ENCODE measurements around the gene CDKAL1.

The CDKAL1 gene

GRCh38 chr6:21158873-21159272 is 624.6 kb downstream of the CDKAL1 start:
- Histone ChIP-seq H2AK5ac (ENCODE audit: low read depth, low read length) (no peak overlapping the region), H3K23ac (ENCODE audit: low read depth, low read length, poor library complexity) (no peak overlapping the region), H3K4ac (ENCODE audit: low read length) (no peak overlapping the region), H2AFZ (ENCODE audit: low read length) (no peak overlapping the region), H3K79me1 (ENCODE audit: low read depth, low read length) (no peaks in the 10 kb centered on the region), H3K14ac (ENCODE audit: low read length) (no peak overlapping the region), H2BK120ac (ENCODE audit: low read depth, low read length) (no peak overlapping the region), H3K27ac (replicated peaks; ENCODE audit: low read length) (no peak overlapping the region), H3K27me3 (ENCODE audit: control insufficient read depth in 3 of 3, insufficient read depth in 3 of 3, low read depth in 1 of 3, low read length in 3 of 3) (no peaks in the 10 kb centered on the region), H3K4me2 (ENCODE audit: insufficient read depth, low read length, poor library complexity, severe bottlenecking) (no peak overlapping the region), H4K91ac (ENCODE audit: low read depth, low read length, poor library complexity) (no peak overlapping the region), H3K36me3 (replicated peaks in 1 of 2; ENCODE audit: control insufficient read depth in 2 of 2, insufficient read depth in 2 of 2, low read length in 2 of 2) (no peaks in the 10 kb centered on the region), H2BK5ac (ENCODE audit: low read length) (no peak overlapping the region), H3K9ac (ENCODE audit: low read depth, low read length, poor library complexity) (no peak overlapping the region), H2BK15ac (ENCODE audit: low read length) (no peak overlapping the region), H4K8ac (ENCODE audit: low read depth, low read length) (no peak overlapping the region), H2BK12ac (ENCODE audit: low read length) (no peak overlapping the region), H3K9me3 (replicated peaks in 1 of 2; ENCODE audit: control insufficient read depth in 2 of 2, insufficient read depth in 1 of 2, low read depth in 1 of 2, low read length in 2 of 2) (no peaks in the 10 kb centered on the region), H3K18ac (ENCODE audit: low read length) (no peak overlapping the region), H3K4me3 (ENCODE audit: low read length in 2 of 2) (no peak overlapping the region), H3K4me1 (ENCODE audit: control insufficient read depth in 2 of 2, insufficient read depth in 1 of 2, low read depth in 1 of 2, low read length in 2 of 2) (no peaks in the 10 kb centered on the region)
- WGBS, 2 donors (ENCODE audit: extremely low coverage in 2 of 2, insufficient read length in 2 of 2, insufficient replicate concordance in 1 of 2): no CpG with 5 or more reads among the region's 1 CpG
- DNase-seq (ENCODE audit: low spot score): no peak

- Histone ChIP-seq H2BK12ac (ENCODE audit: low read length) (no peak overlapping the region), H3K4me3 (ENCODE audit: low read length in 2 of 2) (no peak overlapping the region), H3K4ac (ENCODE audit: low read length) (no peak overlapping the region), H3K27ac (replicated peaks; ENCODE audit: low read length) (no peak overlapping the region), H3K4me2 (ENCODE audit: insufficient read depth, low read length, poor library complexity, severe bottlenecking) (no peak overlapping the region), H3K4me1 (ENCODE audit: control insufficient read depth in 2 of 2, insufficient read depth in 1 of 2, low read depth in 1 of 2, low read length in 2 of 2) (no peaks in the 10 kb centered on the region), H3K9me3 (replicated peaks in 1 of 2; ENCODE audit: control insufficient read depth in 2 of 2, insufficient read depth in 1 of 2, low read depth in 1 of 2, low read length in 2 of 2) (no peaks in the 10 kb centered on the region), H3K9ac (ENCODE audit: low read depth, low read length, poor library complexity) (no peak overlapping the region), H2BK15ac (ENCODE audit: low read length) (no peak overlapping the region), H3K14ac (ENCODE audit: low read length) (no peak overlapping the region), H2AFZ (ENCODE audit: low read length) (no peak overlapping the region), H2AK5ac (ENCODE audit: low read depth, low read length) (no peak overlapping the region), H3K23ac (ENCODE audit: low read depth, low read length, poor library complexity) (no peak overlapping the region), H3K18ac (ENCODE audit: low read length) (no peak overlapping the region), H4K8ac (ENCODE audit: low read depth, low read length) (no peak overlapping the region), H2BK5ac (ENCODE audit: low read length) (no peak overlapping the region), H3K36me3 (replicated peaks in 1 of 2; ENCODE audit: control insufficient read depth in 2 of 2, insufficient read depth in 2 of 2, low read length in 2 of 2) (no peaks in the 10 kb centered on the region), H3K27me3 (ENCODE audit: control insufficient read depth in 3 of 3, insufficient read depth in 3 of 3, low read depth in 1 of 3, low read length in 3 of 3) (no peaks in the 10 kb centered on the region), H4K91ac (ENCODE audit: low read depth, low read length, poor library complexity) (no peak overlapping the region), H3K79me1 (ENCODE audit: low read depth, low read length) (no peaks in the 10 kb centered on the region), H2BK120ac (ENCODE audit: low read depth, low read length) (no peak overlapping the region)
- no peak for DNase-seq (ENCODE audit: low spot score)
- no CpG with 5 or more reads among the region's 3 CpGs for WGBS, 2 donors (ENCODE audit: extremely low coverage in 2 of 2, insufficient read length in 2 of 2, insufficient replicate concordance in 1 of 2)
Observed at GRCh38 chr6:21159465-21159864, 625.2 kb downstream of the CDKAL1 start.

GRCh38 chr6:21161707-21162106 is 627.5 kb downstream of the CDKAL1 start:
- no CpG with 5 or more reads among the region's 4 CpGs for WGBS, 2 donors (ENCODE audit: extremely low coverage in 2 of 2, insufficient read length in 2 of 2, insufficient replicate concordance in 1 of 2)

GRCh38 chr6:21163110-21163837 is 629.0 kb downstream of the CDKAL1 start:
- no peak overlapping the region for H3K27ac ChIP-seq (replicated peaks; ENCODE audit: low read length)
- H2BK5ac ChIP-seq (ENCODE audit: low read length): no peak overlapping the region
- H3K4me1 ChIP-seq (ENCODE audit: control insufficient read depth in 2 of 2, insufficient read depth in 1 of 2, low read depth in 1 of 2, low read length in 2 of 2): peaks cover 0 to 4% of the 10 kb centered on the region in 2 donors
- no peak overlapping the region for H3K4me3 ChIP-seq (ENCODE audit: low read length in 2 of 2)
- no peak overlapping the region for H4K91ac ChIP-seq (ENCODE audit: low read depth, low read length, poor library complexity)
- WGBS, 2 donors (ENCODE audit: extremely low coverage in 2 of 2, insufficient read length in 2 of 2, insufficient replicate concordance in 1 of 2): no CpG with 5 or more reads among the region's 13 CpGs
- peak overlapping the region; percentile 0 for H3K18ac ChIP-seq (ENCODE audit: low read length)
- no peak overlapping the region for H4K8ac ChIP-seq (ENCODE audit: low read depth, low read length)
- no peak overlapping the region for H2AK5ac ChIP-seq (ENCODE audit: low read depth, low read length)
- H2BK15ac ChIP-seq (ENCODE audit: low read length): no peak overlapping the region
- no peaks in the 10 kb centered on the region for H3K79me1 ChIP-seq (ENCODE audit: low read depth, low read length)
- no peaks in the 10 kb centered on the region for H3K9me3 ChIP-seq (replicated peaks in 1 of 2; ENCODE audit: control insufficient read depth in 2 of 2, insufficient read depth in 1 of 2, low read depth in 1 of 2, low read length in 2 of 2)
- no peak overlapping the region for H3K14ac ChIP-seq (ENCODE audit: low read length)
- no peak overlapping the region for H2AFZ ChIP-seq (ENCODE audit: low read length)
- no peak overlapping the region for H3K4ac ChIP-seq (ENCODE audit: low read length)
- H3K9ac ChIP-seq (ENCODE audit: low read depth, low read length, poor library complexity): no peak overlapping the region
- no peaks in the 10 kb centered on the region for H3K36me3 ChIP-seq (replicated peaks in 1 of 2; ENCODE audit: control insufficient read depth in 2 of 2, insufficient read depth in 2 of 2, low read length in 2 of 2)
- DNase-seq (ENCODE audit: low spot score): no peak
- H3K23ac ChIP-seq (ENCODE audit: low read depth, low read length, poor library complexity): no peak overlapping the region
- no peak overlapping the region for H2BK12ac ChIP-seq (ENCODE audit: low read length)
- no peak overlapping the region for H3K4me2 ChIP-seq (ENCODE audit: insufficient read depth, low read length, poor library complexity, severe bottlenecking)
- H2BK120ac ChIP-seq (ENCODE audit: low read depth, low read length): no peak overlapping the region
- H3K27me3 ChIP-seq (ENCODE audit: control insufficient read depth in 3 of 3, insufficient read depth in 3 of 3, low read depth in 1 of 3, low read length in 3 of 3): no peaks in the 10 kb centered on the region

More at GRCh38 chr6:21161707-21162106, 627.5 kb downstream of the CDKAL1 start:
- Histone ChIP-seq H3K27ac (replicated peaks; ENCODE audit: low read length) (no peak overlapping the region), H4K91ac (ENCODE audit: low read depth, low read length, poor library complexity) (no peak overlapping the region), H3K36me3 (replicated peaks in 1 of 2; ENCODE audit: control insufficient read depth in 2 of 2, insufficient read depth in 2 of 2, low read length in 2 of 2) (no peaks in the 10 kb centered on the region), H2BK15ac (ENCODE audit: low read length) (no peak overlapping the region), H3K23ac (ENCODE audit: low read depth, low read length, poor library complexity) (no peak overlapping the region), H2BK5ac (ENCODE audit: low read length) (no peak overlapping the region), H3K18ac (ENCODE audit: low read length) (no peak overlapping the region), H3K9ac (ENCODE audit: low read depth, low read length, poor library complexity) (no peak overlapping the region), H2AK5ac (ENCODE audit: low read depth, low read length) (no peak overlapping the region), H3K27me3 (ENCODE audit: control insufficient read depth in 3 of 3, insufficient read depth in 3 of 3, low read depth in 1 of 3, low read length in 3 of 3) (no peaks in the 10 kb centered on the region), H2AFZ (ENCODE audit: low read length) (no peak overlapping the region), H3K14ac (ENCODE audit: low read length) (no peak overlapping the region), H3K79me1 (ENCODE audit: low read depth, low read length) (no peaks in the 10 kb centered on the region), H3K4me3 (ENCODE audit: low read length in 2 of 2) (no peak overlapping the region), H3K4me2 (ENCODE audit: insufficient read depth, low read length, poor library complexity, severe bottlenecking) (no peak overlapping the region), H4K8ac (ENCODE audit: low read depth, low read length) (no peak overlapping the region), H2BK12ac (ENCODE audit: low read length) (no peak overlapping the region), H3K4ac (ENCODE audit: low read length) (no peak overlapping the region), H3K9me3 (replicated peaks in 1 of 2; ENCODE audit: control insufficient read depth in 2 of 2, insufficient read depth in 1 of 2, low read depth in 1 of 2, low read length in 2 of 2) (no peaks in the 10 kb centered on the region), H3K4me1 (ENCODE audit: control insufficient read depth in 2 of 2, insufficient read depth in 1 of 2, low read depth in 1 of 2, low read length in 2 of 2) (peaks cover 0 to 4% of the 10 kb centered on the region in 2 donors), H2BK120ac (ENCODE audit: low read depth, low read length) (no peak overlapping the region)
- DNase-seq (ENCODE audit: low spot score): no peak

Data from neuronal stem cell (in vitro differentiated cells).